ENCODE measurements around the gene MANSC1. TPM values are rescaled to one million over a fixed set of nuclear protein-coding genes. Genes with fewer than 3 reads are reported as not detected.

Gene MANSC1
- total and polyA plus RNA-seq, 2 donors (not counting 1 experiment from before 2014, with no cell fraction given) = 0.09 to 0.32 TPM

- Mint-ChIP-seq H3K27ac (no peak overlapping the region), H3K9me3 (ENCODE audit: insufficient read depth) (no peaks in the 10 kb centered on the region), H3K4me3 (no peak overlapping the region), H3K4me1 (no peaks in the 10 kb centered on the region), H3K27me3 (peaks cover 6% of the 10 kb centered on the region)
- Histone ChIP-seq H3K9me3 (ENCODE audit: control extremely low read depth in 1 of 3, control insufficient read depth in 2 of 3, insufficient read depth in 1 of 3, low read length in 2 of 3) (no peaks in the 10 kb centered on the region), H3K4me3 (ENCODE audit: control extremely low read depth in 1 of 5, extremely low read depth in 1 of 5, insufficient read depth in 1 of 5, low read depth in 2 of 5, low read length in 4 of 5) (no peak overlapping the region), H3K9ac (ENCODE audit: low read length) (no peak overlapping the region), H3K4me1 (ENCODE audit: control insufficient read depth in 2 of 2, insufficient read depth in 2 of 2, low read length in 2 of 2) (no peaks in the 10 kb centered on the region), H3K27ac (ENCODE audit: low read length in 2 of 2) (no peak overlapping the region), H4K20me1 (ENCODE audit: control insufficient read depth, insufficient read depth, low read length, poor library complexity, severe bottlenecking) (no peaks in the 10 kb centered on the region), H3K27me3 (replicated peaks in 1 of 4; ENCODE audit: control extremely low read depth in 1 of 4, control insufficient read depth in 3 of 4, insufficient read depth in 4 of 4, low read length in 3 of 4) (no peaks in the 10 kb centered on the region), H2AFZ (ENCODE audit: insufficient read depth, low read depth, low read length, poor library complexity, severe bottlenecking) (no peak overlapping the region), H3K4me2 (replicated peaks; ENCODE audit: low read depth, low read length, poor library complexity, severe bottlenecking) (no peak overlapping the region), H3K79me2 (ENCODE audit: control insufficient read depth, insufficient read depth, low read length) (no peaks in the 10 kb centered on the region), H3K36me3 (replicated peaks in 1 of 2; ENCODE audit: control extremely low read depth in 1 of 2, control insufficient read depth in 1 of 2, extremely low read depth in 1 of 2, insufficient read depth in 2 of 2, low read length in 1 of 2) (no peaks in the 10 kb centered on the region)
- POLR2A ChIA-PET = no interaction called here
- TF ChIP-seq EZH2 (IDR thresholded peaks at IDR 0.05; ENCODE audit: borderline replicate concordance, insufficient read depth, low read depth, low read length, poor library complexity, severe bottlenecking) (no peak), CTCF (IDR thresholded peaks at IDR 0.05) (no peak)
- no peak for DNase-seq
- intact Hi-C loops (cut with micrococcal nuclease) = no loop called here
- no peak for ATAC-seq (ENCODE audit: low read depth)
- WGBS (ENCODE audit: insufficient coverage) = 94% methylated on average over 2 of the region's 5 CpGs
- CTCF ChIA-PET = no interaction called here
These were observed 55.6 kb downstream of the MANSC1 start for GRCh38 chr12:12294215-12295005.

- intact Hi-C loops (cut with micrococcal nuclease) = no loop called here
These were observed 59.8 kb downstream of the MANSC1 start for GRCh38 chr12:12290206-12290605.

More at GRCh38 chr12:12290206-12290605, 59.8 kb downstream of the MANSC1 start:
- Histone ChIP-seq H3K4me2 (replicated peaks; ENCODE audit: low read depth, low read length, poor library complexity, severe bottlenecking) (no peak overlapping the region), H2AFZ (ENCODE audit: insufficient read depth, low read depth, low read length, poor library complexity, severe bottlenecking) (no peak overlapping the region), H3K9me3 (ENCODE audit: control extremely low read depth in 1 of 3, control insufficient read depth in 2 of 3, insufficient read depth in 1 of 3, low read length in 2 of 3) (no peaks in the 10 kb centered on the region), H3K4me3 (ENCODE audit: control extremely low read depth in 1 of 5, extremely low read depth in 1 of 5, insufficient read depth in 1 of 5, low read depth in 2 of 5, low read length in 4 of 5) (no peak overlapping the region), H3K27me3 (replicated peaks in 1 of 4; ENCODE audit: control extremely low read depth in 1 of 4, control insufficient read depth in 3 of 4, insufficient read depth in 4 of 4, low read length in 3 of 4) (no peaks in the 10 kb centered on the region), H3K79me2 (ENCODE audit: control insufficient read depth, insufficient read depth, low read length) (no peaks in the 10 kb centered on the region), H4K20me1 (ENCODE audit: control insufficient read depth, insufficient read depth, low read length, poor library complexity, severe bottlenecking) (no peaks in the 10 kb centered on the region), H3K9ac (ENCODE audit: low read length) (no peak overlapping the region), H3K36me3 (replicated peaks in 1 of 2; ENCODE audit: control extremely low read depth in 1 of 2, control insufficient read depth in 1 of 2, extremely low read depth in 1 of 2, insufficient read depth in 2 of 2, low read length in 1 of 2) (no peaks in the 10 kb centered on the region), H3K27ac (ENCODE audit: low read length in 2 of 2) (no peak overlapping the region), H3K4me1 (ENCODE audit: control insufficient read depth in 2 of 2, insufficient read depth in 2 of 2, low read length in 2 of 2) (no peaks in the 10 kb centered on the region)
- Mint-ChIP-seq H3K27ac (no peak overlapping the region), H3K9me3 (ENCODE audit: insufficient read depth) (no peaks in the 10 kb centered on the region), H3K4me1 (no peaks in the 10 kb centered on the region), H3K27me3 (peaks cover 10% of the 10 kb centered on the region), H3K4me3 (no peak overlapping the region)
- ChIA-PET CTCF (no interaction called here), POLR2A (no interaction called here)
- TF ChIP-seq EZH2 (IDR thresholded peaks at IDR 0.05; ENCODE audit: borderline replicate concordance, insufficient read depth, low read depth, low read length, poor library complexity, severe bottlenecking) = no peak
- TF ChIP-seq CTCF (IDR thresholded peaks at IDR 0.05) = no peak
- WGBS (ENCODE audit: insufficient coverage) = no CpG with 5 or more reads among the region's 1 CpG
- ATAC-seq (ENCODE audit: low read depth) (no peak), DNase-seq (no peak)

Data from B cell (primary cell).